Loucy (cell line): Measurements from ENCODE around the gene CDA.

Experiments
- CTCF ChIP-seq: fragments of 200-600 bp; sonication (generic); conservative IDR thresholded peaks from 2 replicates; pipeline ENCODE4 v1.5.1; 2014; ENCODE audit warnings: mild to moderate bottlenecking, antibody characterized with exemption, low read length
- EZH2phosphoT487 ChIP-seq: fragments of 200-600 bp; IDR thresholded peaks from 2 replicates; pipeline ENCODE4 v1.6.1; 2018; ENCODE audit warnings: antibody characterized with exemption, mild to moderate bottlenecking, moderate library complexity, borderline replicate concordance

GRCh38 chr1:20661207-20662109, 72.6 kb downstream of the CDA start, which contains the start of gene DDOST:
- TF ChIP-seq CTCF (peak; percentile 30; the same call in 1 of the 2 replicates), EZH2phosphoT487 (no peak)
